HepG2 (cell line): ENCODE measurements around the gene NOSIP. TPM values are rescaled to one million over a fixed set of nuclear protein-coding genes. Genes with fewer than 3 reads are reported as not detected.

Source experiments
- AHR ChIP-seq: IDR thresholded peaks from 2 replicates; pipeline ENCODE4 v1.6.1; 2018; ENCODE audit warnings: missing genetic modification reagents, missing compliant biosample characterization
- ARID5B ChIP-seq: IDR thresholded peaks from 2 replicates; pipeline ENCODE4 v1.4.0; 2020; ENCODE audit warnings: mild to moderate bottlenecking, missing genetic modification reagents
- HIVEP1 ChIP-seq: sonication (generic); formaldehyde crosslinking; IDR thresholded peaks from 2 replicates; pipeline ENCODE4 v1.4.0; 2020; ENCODE audit warnings: mild to moderate bottlenecking, missing genetic modification reagents
- HNF4A ChIP-seq: sonication (generic); formaldehyde crosslinking; IDR thresholded peaks from 2 replicates; pipeline ENCODE4 v1.4.0; 2020; ENCODE audit warnings: missing genetic modification reagents
- PHF5A ChIP-seq: IDR thresholded peaks from one replicate; pipeline ENCODE4 v1.6.1; 2018; ENCODE audit warnings: low read depth, missing genetic modification reagents; ENCODE audit not compliant: unreplicated experiment
- RORA ChIP-seq: sonication (generic); formaldehyde crosslinking; IDR thresholded peaks from 2 replicates; pipeline ENCODE4 v1.5.0; 2020; ENCODE audit warnings: mild to moderate bottlenecking, missing genetic modification reagents, moderate library complexity
- SAFB2 ChIP-seq: sonication (generic); formaldehyde crosslinking; IDR thresholded peaks from 2 replicates; pipeline ENCODE4 v1.5.1; 2020; ENCODE audit warnings: missing genetic modification reagents, low read depth, mild to moderate bottlenecking, borderline replicate concordance
- SUZ12 ChIP-seq: fragments of 150-350 bp; IDR thresholded peaks from 2 replicates; pipeline ENCODE4 v1.6.1; 2014; ENCODE audit warnings: low read depth, low read length
- TEF ChIP-seq: sonication (generic); formaldehyde crosslinking; IDR thresholded peaks from 2 replicates; pipeline ENCODE4 v1.5.0; 2020; ENCODE audit warnings: missing genetic modification reagents
- ZBTB26 ChIP-seq: IDR thresholded peaks from 2 replicates; pipeline ENCODE4 v1.6.1; 2016; ENCODE audit warnings: missing compliant biosample characterization, missing genetic modification reagents, borderline replicate concordance
- ZBTB43 ChIP-seq: sonication (generic); formaldehyde crosslinking; conservative IDR thresholded peaks from 2 replicates; pipeline ENCODE4 v1.4.0; 2020; ENCODE audit warnings: missing genetic modification reagents
- ZMAT5 ChIP-seq: sonication (generic); formaldehyde crosslinking; IDR thresholded peaks from 2 replicates; pipeline ENCODE4 v1.5.0; 2020; ENCODE audit warnings: mild to moderate bottlenecking, low read depth, missing genetic modification reagents, borderline replicate concordance
- ZNF10 ChIP-seq: sonication (generic); formaldehyde crosslinking; IDR thresholded peaks from 2 replicates; pipeline ENCODE4 v1.4.0; 2020; ENCODE audit warnings: mild to moderate bottlenecking, low read depth, missing genetic modification reagents, borderline replicate concordance
- ZNF180 ChIP-seq: sonication (generic); formaldehyde crosslinking; IDR thresholded peaks from 2 replicates; pipeline ENCODE4 v1.4.0; 2020; ENCODE audit warnings: low read depth, missing genetic modification reagents, borderline replicate concordance
- ZNF205 ChIP-seq: IDR thresholded peaks from 2 replicates; pipeline ENCODE4 v1.6.1; 2018; ENCODE audit warnings: missing biosample characterization, missing genetic modification reagents
- ZNF3 ChIP-seq: IDR thresholded peaks from 2 replicates; pipeline ENCODE4 v1.7.0; 2017; ENCODE audit warnings: inconsistent platforms
- ZNF569 ChIP-seq: sonication (generic); formaldehyde crosslinking; IDR thresholded peaks from 2 replicates; pipeline ENCODE4 v1.5.0; 2020; ENCODE audit warnings: mild to moderate bottlenecking, missing genetic modification reagents, moderate library complexity, borderline replicate concordance
- ZNF580 ChIP-seq: IDR thresholded peaks from 2 replicates; pipeline ENCODE4 v1.6.1; 2016; ENCODE audit warnings: low read depth, borderline replicate concordance
- ZNF768 ChIP-seq: sonication (generic); formaldehyde crosslinking; IDR thresholded peaks from 2 replicates; pipeline ENCODE4 v1.4.0; 2020; ENCODE audit warnings: missing genetic modification reagents
- ZNF773 ChIP-seq: sonication (generic); formaldehyde crosslinking; IDR thresholded peaks from 2 replicates; pipeline ENCODE4 v1.4.0; 2020; ENCODE audit warnings: missing genetic modification reagents, borderline replicate concordance
- ZNF879 ChIP-seq: sonication (generic); formaldehyde crosslinking; IDR thresholded peaks from 2 replicates; pipeline ENCODE4 v1.8.1; 2023; ENCODE audit warnings: missing genetic modification reagents
- polyA plus RNA-seq, 8 experiments: library from polyadenylated mRNA; depleted of rRNA in 3 of 8; stranded (reverse) in 7 of 8; unstranded in 1 of 8; fragments of >200 nt; fragmentation: Illumina TruSeq in 4 of 8; extraction: Trizol in 4 of 8; gene quantifications; 2 replicates each; pipeline versions ENCODE4 v1.2.1 to v1.2.3, GENCODE V29; 2011 to 2016; ENCODE audit warnings: low read depth in 4 of 8, missing spikeins in 1 of 8, mixed read lengths in 1 of 8; ENCODE audit not compliant: insufficient read depth in 1 of 8
- total RNA-seq, 5 experiments: library from RNA; depleted of rRNA; stranded (reverse); fragments of >200 nt; fragmentation: Illumina TruSeq; extraction: Trizol; gene quantifications; 2 replicates each; pipeline ENCODE4 v1.2.3, GENCODE V29; 2016; ENCODE audit warnings: low read depth in 1 of 5

Gene NOSIP
- total and polyA plus RNA-seq, 2 of the 13 experiments (the other 11 are each of a cell fraction or from before 2014, with no cell fraction given) = 54.3 to 78.0 TPM

GRCh38 chr19:49570997-49571676 is 9.2 kb downstream of the NOSIP start (continued):
- TF ChIP-seq SAFB2 (CRISPR knock-in tag) (no peak), ZNF205 (CRISPR knock-in tag) (no peak), SUZ12 (no peak), ZNF773 (CRISPR knock-in tag) (no peak), ZNF580 (no peak; the same call in 1 of the 2 replicates), TEF (CRISPR knock-in tag) (no peak), ZMAT5 (CRISPR knock-in tag) (no peak), RORA (CRISPR knock-in tag) (no peak), HNF4A (CRISPR knock-in tag) (peak; percentile 32; the same call in 1 of the 2 replicates), ZNF879 (CRISPR knock-in tag) (no peak), AHR (CRISPR knock-in tag) (no peak), ZBTB43 (CRISPR knock-in tag) (no peak), ZBTB26 (CRISPR knock-in tag) (peak; percentile 17; the same call in 1 of the 2 replicates), PHF5A (CRISPR knock-in tag) (no peak), ARID5B (no peak), ZNF3 (CRISPR knock-in tag) (no peak), ZNF180 (CRISPR knock-in tag) (no peak), ZNF768 (CRISPR knock-in tag) (no peak), ZNF569 (CRISPR knock-in tag) (no peak), HIVEP1 (no peak), ZNF10 (peak; percentile 100)
